DMS53 treated with DMSO at 0.1 percent for 48 hours (cell line): Measurements from ENCODE around the gene ADCYAP1R1.

Experiments
- DNase-seq: peaks from one replicate; lab custom pipeline; 2025; ENCODE audit not compliant: unreplicated experiment; lab: John Stamatoyannopoulos, UW

Gene ADCYAP1R1

DNA sequence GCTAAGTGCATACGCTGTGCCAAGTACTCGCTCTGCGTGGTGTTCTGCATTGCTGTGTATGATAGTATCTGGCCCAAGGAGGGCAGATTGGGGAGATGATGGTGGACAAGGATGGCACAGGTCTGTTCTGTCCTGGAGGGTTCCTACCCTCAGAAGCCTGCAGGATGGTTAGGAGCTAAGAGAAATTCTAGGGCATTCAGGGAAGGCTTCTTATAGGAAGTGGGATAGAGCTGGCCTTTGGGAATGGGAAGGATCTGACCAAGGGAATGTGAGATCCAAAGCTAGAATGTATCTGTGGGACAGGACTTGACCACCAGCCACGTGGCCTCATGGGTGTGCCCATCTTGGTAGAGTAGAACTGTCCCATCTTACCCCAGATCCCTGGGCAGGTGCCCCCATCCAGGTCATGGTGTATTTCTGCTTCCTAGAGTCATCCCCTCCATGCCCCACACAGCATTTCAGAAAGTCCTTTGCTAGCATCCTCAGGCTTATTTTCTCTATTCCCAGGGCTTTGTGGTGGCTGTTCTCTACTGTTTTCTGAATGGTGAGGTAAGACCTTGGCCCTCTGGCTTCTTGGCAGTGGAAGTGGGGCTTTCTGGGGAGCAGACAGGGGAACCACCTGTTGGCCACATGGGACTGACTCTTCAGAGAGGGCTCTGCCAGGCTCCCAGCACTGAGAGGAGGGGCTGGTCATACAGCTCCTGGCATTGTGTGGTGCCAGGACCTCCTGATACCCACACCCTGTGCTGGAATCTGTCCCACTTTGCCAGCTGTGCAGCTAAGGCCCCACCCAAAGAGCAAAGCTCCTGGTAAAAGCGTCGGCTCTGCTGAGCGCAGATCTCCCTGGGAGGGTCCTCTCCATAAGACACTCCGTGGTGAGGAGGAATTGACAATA is 52.5 kb downstream of the ADCYAP1R1 start:
- no peak for DNase-seq

DNA sequence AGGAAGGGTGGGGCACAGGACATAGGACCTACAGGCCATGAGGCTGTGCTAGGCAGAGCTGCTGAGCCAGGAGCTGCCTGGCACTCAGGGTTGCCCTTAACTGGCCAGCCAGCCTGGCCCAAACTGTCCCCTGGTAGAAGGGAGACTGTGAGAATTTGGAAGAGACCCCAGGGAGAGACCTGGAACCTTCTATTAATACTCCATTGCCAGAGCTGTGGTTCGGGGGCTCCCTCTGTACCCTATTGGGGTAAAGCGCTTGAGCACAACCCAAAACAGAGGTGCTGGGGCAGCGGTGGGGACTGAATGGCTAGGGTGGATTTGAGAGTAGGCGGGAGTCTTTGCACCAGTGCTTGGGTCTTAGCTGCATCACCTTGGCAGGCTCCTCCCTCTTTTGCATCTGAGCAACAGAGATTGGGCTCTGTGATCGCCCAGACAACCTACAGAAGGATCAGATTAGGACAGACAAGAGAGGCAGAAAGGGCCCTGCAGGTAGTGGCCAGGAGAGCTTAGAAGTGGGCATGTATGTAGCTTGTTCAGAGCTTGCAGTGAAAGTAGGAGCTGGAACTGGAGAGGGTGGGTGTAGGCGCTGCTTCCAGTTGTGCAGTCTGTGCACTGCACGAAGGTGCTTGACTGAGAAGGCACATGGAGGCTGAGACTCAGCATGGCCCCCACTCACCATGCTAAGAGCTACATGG is 53.3 kb downstream of the ADCYAP1R1 start:
- no peak for DNase-seq

DNA sequence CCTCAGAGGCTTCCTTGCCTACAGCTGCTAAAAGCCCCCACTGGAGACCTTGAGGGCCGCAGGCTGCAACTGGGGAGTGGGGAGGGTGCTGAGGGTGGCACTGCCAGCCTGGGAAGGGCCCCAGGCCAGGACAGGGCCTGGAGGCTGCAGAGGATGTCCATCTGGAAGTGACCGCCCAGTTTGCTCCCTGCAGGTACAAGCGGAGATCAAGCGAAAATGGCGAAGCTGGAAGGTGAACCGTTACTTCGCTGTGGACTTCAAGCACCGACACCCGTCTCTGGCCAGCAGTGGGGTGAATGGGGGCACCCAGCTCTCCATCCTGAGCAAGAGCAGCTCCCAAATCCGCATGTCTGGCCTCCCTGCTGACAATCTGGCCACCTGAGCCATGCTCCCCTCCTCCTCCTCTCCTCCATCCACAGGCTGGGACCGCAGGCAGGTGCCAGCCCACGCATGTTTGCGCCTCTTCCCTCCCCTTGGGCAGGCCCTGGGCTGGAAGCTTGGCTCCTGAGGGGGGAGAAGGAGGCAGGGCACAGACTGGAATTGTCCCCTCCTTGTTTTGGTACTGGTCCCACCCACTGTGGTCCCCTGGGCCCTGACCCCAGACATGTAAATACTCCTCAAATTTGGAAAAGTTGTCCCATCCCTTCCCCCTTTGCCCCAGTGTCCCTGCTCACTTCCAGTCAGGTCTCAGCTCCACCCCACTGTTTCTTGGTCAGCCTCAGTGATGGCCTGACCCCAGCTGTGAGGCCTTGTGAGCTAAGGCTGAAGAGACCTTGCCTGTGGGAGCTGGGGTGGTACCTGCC is 54.4 kb downstream of the ADCYAP1R1 start:
- DNase-seq = no peak

DNA sequence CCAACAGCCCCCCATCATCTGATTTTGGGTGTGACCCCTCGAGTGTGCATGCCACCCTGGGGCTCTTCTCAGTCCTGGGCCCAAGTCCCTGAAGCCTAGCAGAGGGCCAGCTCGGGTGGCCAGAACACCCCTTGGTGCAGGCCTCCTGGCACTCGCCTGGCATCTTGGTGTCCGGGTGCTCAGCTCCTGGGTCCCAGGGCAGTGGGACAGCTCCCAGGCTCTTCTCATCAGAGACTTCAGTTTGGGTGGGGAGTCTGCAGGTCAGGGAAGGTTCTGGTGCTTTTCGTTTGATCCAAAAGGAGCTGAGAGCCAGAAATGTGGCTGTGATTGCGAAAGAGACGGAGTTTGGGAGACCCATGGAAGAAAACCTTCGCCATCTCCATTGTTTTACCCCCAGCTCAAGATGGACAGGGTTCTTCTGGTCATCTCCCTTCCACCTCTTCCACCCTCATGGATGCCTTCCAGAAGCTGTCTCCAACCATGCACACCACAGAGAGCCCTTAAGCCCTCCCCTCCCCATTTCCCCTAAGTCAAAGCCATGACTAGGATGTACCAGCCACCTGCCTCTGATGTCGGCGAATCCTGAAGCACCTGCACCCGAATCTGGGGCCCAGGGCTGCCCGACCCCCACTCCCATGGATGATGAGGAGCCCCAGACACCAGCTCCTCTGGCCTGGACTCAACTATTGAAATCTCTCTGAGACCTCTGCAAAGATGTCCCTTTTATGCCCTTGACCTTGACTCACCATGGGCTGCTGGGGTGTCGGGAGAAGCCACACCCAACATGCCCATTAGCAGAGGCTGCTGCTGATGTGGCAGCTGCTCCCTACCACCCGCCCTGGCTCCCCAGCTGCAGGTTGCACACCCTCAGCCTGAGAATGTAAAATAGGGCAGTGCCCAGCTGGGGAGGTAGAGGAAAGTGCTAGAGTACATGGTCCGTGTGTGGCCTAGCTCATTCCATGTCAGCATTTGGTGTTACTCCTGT is 55.3 kb downstream of the ADCYAP1R1 start:
- DNase-seq = no peak

DNA sequence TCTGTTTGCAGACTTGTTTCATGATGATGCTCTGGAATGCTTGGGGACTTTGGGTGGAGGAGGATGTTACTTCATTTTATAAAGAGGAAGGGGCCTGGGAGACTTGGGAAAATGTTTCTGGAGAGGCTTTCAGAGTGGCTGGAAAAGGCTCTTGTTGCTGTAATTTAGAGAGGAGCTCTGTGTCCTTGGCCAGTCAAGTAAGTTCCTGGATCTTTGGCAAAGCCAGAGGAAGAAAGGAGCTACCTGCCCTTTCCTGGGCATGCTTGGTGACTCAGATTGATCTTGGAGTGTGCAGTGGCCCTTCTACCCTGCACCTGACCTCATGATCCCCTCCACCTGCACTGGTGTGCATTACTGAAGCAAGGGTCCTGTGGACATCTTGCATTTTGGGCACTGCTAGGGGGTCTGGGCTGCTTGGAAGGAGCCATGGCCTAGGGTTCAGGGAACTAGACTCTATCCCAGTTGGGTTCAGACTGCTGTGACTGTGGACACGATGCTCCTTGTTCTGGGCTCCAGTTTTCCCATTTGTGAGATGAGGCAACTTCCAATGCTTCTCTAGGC is 56.1 kb downstream of the ADCYAP1R1 start:
- no peak for DNase-seq

DNA sequence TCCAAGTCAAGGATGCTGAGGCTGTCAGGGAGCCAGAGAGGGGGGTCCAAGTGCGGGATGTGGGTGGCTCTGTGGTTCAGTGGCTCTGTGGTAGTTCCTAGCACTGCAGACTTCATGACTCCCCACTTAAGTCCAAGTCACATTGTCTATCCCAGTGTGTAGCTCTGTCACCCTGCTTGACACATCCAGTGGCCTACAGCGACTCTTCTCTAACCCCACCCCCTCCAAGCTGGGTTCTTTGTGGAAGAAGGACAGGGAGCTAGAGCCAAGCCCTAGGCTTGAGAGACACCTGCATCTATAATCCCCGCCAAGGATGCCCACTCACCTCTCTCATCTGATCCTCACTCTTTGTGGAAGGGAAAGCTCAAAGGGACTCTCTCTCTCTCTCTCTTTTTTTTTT is 57.6 kb downstream of the ADCYAP1R1 start:
- no peak for DNase-seq

DNA sequence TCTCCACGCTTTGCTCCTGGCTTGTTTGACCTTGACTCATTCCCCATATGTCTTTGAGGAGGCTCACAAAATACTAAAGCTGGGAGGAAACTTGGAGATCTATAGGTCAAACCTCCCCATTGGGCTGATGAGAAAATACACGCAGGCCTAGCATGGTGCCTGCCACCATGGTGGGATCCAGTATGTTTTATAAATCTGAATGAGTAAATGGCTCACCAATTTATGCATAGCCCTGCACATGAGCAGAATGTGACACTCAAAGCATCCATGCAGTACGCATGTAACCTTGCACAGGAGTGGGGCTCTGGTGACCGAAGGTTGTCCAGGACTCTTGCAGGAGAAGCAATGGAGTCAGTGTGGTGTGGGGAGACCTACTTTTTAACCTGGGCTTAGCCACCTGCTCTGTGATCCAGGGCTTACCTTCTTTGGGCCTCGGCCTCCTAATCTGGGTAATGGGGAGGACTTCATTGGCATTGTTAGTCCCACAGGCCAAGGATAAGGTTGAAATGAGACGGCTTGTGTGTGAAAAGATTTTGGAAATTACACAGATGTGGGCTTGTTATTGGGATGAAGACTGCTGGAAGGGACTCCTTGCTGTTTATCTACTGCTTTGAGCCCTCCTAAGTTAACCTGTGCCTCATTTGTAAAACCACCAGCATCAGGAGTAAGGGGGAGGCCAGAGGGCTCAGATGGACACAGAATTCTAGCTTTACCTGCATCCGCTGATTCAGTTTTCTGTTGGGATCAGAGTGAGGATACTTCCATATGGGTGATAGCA is 58.4 kb downstream of the ADCYAP1R1 start:
- no peak for DNase-seq

DNA sequence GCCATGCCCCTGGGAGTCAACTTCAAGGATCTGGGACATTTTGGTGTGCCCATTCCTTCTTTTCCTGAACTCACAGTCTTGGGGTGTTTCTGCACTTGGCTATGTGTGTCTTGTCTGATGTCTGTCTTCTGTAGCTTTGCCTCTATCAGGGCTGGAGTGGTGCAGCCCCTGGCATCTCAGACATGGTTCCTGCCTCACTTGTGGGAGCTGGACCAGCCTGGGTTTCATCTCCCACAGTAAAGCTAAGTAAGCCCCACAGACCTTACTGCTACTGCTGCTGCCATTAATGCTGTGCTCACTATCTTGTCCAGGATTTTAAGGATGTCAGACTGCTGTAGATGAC is 59.0 kb downstream of the ADCYAP1R1 start:
- DNase-seq = no peak

DNA sequence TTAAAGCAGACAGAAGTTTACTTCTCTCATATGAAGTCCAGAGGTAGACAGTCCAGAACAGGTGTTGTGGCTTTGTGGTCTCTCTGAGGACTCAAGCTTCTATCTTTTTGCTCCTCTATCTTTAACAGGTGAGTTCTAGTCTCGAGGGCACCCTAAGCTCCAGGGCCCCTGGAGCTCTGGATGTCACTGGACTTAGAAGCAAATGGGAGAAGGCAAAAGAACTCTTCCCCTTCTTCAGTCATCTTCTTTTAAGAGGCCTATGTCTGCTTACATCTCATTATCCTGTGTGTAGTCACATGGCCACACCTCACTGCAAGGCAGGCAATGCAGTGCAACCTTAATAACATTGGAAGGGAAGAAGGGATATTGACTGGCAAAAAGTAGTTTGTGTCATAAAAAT is 61.6 kb downstream of the ADCYAP1R1 start:
- no peak for DNase-seq

DNA sequence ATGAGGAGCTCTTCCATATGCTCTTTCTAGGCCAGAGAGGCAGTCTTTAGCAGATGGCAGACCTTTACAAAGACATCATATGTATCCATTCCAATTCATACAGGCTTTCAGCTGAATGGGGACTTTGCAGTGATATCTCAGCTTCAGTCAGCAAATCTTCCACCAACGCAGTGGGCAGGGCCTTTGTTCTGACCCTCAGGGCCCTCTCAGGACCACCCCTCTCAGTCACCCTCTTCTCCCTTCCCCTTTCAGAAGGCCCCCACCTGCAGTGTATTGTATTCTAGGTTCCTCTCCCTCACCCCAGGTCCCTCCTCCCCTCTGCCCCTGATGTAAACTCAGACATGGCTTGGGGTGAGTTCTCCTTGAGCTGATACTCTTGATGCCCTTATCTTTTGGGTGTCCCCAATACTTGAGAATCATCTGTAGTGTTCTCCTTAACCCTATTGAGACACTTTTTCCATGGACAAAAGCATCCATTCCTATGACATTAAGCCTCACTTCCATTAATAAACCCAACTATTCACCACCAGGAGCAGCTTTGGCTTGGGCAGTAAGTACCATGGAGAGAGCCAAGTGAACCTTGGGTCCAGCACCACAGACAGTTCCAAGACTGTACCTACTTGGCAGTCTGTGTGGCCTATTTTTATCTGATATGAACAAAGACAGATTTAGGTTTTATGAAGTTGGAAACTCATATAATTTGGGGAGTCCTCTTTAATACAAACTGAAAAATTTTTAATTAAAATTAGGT is 62.7 kb downstream of the ADCYAP1R1 start:
- DNase-seq = no peak

DNA sequence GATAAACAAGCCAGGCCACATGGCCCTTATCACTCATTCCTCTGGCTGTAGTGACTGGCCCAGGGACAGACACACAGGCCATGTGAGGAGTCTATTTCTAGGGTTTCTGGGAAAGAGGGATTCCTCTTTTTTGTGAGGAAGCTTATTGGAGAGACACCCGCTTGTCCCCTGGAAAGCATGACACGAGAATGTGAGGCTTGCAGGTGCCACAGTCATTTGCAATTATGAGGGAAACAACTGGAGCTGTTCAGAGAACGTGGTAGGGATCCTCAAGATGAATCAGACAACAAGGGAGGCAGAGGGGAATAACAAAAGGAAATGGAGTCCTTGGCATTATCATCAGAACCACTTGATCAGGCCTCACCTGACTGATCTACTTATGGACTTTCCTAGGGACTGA is 64.5 kb downstream of the ADCYAP1R1 start:
- no peak for DNase-seq

DNA sequence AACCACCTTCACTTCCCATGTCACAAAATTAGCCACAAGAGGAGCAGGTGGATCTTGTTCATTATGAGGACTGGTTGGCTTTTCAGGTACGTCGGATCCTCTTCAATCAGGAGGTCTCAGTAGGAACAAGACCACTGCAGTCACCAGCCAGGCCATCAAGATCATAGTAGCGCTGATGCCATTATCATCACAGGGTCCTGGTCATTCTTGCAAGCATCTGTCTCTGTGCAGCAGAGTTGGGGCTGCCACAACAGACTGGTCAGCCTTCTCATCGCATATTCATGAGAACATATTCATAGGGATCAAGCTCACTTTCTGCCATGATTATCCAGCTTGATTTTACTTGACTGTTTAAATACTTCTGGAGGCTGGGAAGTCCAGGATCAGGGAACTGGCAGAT is 67.1 kb downstream of the ADCYAP1R1 start:
- no peak for DNase-seq

DNA sequence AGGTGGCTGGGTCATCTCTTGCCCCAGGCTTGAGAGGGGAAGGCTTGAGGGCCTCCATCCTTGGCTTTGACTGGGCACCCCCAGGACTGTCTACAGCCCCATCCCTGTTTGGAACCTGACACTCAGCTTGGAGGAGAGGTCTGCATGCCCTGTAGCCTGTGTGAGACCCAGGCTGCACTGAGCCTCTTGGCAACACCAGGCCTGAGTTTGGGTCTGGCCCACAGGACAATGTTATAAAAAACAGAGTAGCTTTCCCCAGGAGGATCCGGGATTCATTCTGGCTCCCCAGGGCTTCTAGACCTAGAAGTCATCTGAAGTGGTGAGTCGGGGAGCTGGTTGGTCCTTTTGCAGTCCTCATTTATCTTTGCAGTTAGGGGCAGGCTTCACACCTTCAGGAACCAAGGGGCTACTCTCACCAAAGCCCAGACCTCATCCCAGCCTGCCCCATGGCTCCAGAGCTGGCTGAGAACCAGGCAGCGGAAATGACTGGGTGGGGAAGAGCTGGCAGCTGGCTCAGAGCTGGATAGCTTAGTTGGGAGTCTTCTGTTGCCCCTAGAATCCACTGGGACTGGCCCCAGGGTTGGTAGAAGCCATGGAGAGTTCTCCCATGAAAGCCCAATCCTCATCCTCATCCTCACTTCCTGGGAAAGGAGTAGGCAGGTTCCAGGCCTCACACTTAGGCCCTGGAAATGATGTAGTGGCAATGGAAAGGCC is 68.8 kb downstream of the ADCYAP1R1 start:
- no peak for DNase-seq

DNA sequence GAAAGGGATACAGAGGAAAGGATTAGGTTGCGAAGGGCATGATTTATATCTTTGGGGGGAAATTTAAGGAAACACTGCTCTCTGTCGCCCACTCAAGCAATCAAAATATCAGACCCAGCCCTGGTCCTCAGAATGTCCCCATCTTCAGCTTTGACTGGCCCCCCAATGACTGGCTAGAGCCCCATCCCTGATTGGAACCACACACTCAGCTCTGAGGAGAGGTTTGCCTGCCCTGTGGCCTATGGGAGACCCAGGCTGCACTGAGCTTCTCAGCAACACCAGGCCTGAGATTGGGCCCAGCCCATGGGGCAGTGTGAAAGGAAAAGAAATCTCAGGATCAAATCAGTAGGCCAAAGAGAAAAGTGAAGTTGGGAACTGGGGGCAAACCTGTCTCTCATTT is 69.5 kb downstream of the ADCYAP1R1 start:
- DNase-seq = no peak

DNA sequence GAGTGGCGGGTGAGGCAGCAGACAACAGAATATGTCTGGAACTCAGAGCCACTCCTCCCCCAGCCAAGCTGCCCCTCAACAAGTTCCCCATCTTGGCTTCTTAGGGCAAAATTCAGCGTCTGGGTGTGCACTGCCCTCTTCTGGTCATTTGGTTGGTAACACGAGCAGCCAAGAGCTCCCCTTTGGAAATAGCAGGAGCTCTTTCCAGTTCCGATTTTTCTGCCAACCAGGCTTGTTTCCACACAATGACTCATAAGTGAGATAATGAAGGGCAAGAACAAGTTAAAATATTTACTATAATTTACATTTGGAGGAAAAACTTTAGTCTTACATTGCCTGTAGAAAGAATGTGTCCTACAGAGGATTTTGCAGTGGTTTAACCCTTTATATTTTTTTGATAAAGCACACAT is 70.5 kb downstream of the ADCYAP1R1 start:
- peak; percentile 87 for DNase-seq

DNA sequence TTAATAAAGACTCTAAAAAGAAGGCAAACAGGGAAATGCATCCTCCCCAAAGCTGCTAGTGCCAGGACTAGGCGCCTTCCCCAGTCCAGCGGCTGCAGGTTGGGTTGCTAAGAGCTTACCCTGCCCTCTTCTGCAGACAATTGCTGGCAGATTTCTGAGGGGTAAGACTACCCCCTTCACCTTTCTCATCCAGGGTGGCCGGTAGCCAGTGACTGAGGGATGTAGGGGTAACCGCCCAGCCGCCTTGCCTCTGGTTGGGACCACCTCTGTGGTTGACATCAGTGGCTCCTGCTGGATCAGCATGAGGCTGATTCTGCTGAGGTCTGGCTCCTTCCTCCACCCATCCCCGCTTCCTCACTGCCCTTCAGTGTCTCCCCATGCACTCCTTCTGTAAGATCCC is 71.2 kb downstream of the ADCYAP1R1 start:
- no peak for DNase-seq

DNA sequence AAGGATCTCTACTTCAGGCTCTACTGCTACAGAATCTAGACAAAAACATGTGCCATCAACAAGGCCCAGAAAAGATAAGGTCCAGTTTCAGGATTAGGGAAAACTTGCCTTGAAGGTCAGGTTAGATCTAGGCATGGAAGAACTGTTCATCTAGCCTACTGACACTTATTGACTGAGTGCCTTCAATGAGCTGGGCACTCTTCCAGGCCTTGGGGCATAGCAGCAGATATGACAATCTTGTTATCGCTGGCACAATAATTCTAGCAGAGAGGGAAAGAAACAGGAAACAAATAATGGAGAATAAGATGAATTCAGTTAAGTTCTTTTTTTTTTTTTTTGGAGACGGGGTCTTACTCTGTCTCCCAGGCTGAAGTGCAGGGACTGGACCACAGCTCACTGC is 71.6 kb downstream of the ADCYAP1R1 start:
- no peak for DNase-seq

DNA sequence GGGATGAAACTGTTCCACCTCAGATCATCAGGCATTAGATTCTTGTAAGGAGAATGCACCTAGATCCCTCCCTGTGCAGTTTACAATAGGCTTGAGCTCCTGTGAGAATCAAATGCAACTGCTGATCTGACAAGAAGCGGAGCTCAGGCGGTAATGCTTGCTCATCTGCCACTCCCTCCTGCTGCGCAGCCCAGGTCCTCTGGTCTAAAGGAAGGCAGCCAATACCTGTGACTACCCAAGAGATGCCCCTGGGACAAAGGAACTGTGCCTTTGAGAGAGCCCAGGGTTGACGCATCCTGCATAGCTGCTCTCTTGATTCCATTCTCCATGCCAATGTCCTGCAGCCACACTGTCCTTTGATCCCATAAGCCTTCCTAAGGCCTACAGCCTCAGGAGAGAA is 73.1 kb downstream of the ADCYAP1R1 start:
- no peak for DNase-seq
